ENCODE data around the gene MKNK2. TPM values are rescaled to one million over a fixed set of nuclear protein-coding genes. Genes with fewer than 3 reads are reported as not detected.
A peak's percentile ranks its signal among the peaks of the same experiment; 100 is the strongest.

The MKNK2 gene
- total RNA-seq, 1 donor from 2014 or later, result 97.1 TPM

- no peak for TF ChIP-seq CTCF (IDR thresholded peaks at IDR 0.05; ENCODE audit: unreplicated experiment)
- Mint-ChIP-seq H3K27ac (peak overlapping the region; percentile 66), H3K4me1 (peaks cover 23% of the 10 kb centered on the region), H3K27me3 (ENCODE audit: low read depth) (no peaks in the 10 kb centered on the region), H3K36me3 (no peaks in the 10 kb centered on the region), H3K4me3 (peak overlapping the region; percentile 71), H3K9me3 (no peaks in the 10 kb centered on the region)
- DNase-seq (ENCODE audit: low spot score in 2 of 2, unreplicated experiment in 2 of 2), result no peak
Observed at GRCh38 chr19:2051773-2052704, 995 bp upstream of the MKNK2 start.

GRCh38 chr19:2050349-2050990 lies 574 bp downstream of the MKNK2 start:
- no peaks in the 10 kb centered on the region for H3K36me3 Mint-ChIP-seq
- DNase-seq (ENCODE audit: low spot score in 2 of 2, unreplicated experiment in 2 of 2), result no peak
- H3K27ac Mint-ChIP-seq, result no peak overlapping the region
- H3K4me1 Mint-ChIP-seq, result peaks cover 14% of the 10 kb centered on the region
- no peak for TF ChIP-seq CTCF (IDR thresholded peaks at IDR 0.05; ENCODE audit: unreplicated experiment)
- peak overlapping the region; percentile 80 for H3K4me3 Mint-ChIP-seq
- no peaks in the 10 kb centered on the region for H3K27me3 Mint-ChIP-seq (ENCODE audit: low read depth)
- no peaks in the 10 kb centered on the region for H3K9me3 Mint-ChIP-seq

- Mint-ChIP-seq H3K4me1 (peaks cover 12% of the 10 kb centered on the region), H3K27ac (peak overlapping the region; percentile 82)
Observed at GRCh38 chr19:2049741-2050348, 1.2 kb downstream of the MKNK2 start.

GRCh38 chr19:2048959-2049740 lies 1.9 kb downstream of the MKNK2 start:
- TF ChIP-seq CTCF (IDR thresholded peaks at IDR 0.05; ENCODE audit: unreplicated experiment), result no peak
- H3K4me1 Mint-ChIP-seq, result peaks cover 12% of the 10 kb centered on the region
- H3K27ac Mint-ChIP-seq, result peak overlapping the region; percentile 82
- H3K9me3 Mint-ChIP-seq, result no peaks in the 10 kb centered on the region
- no peaks in the 10 kb centered on the region for H3K36me3 Mint-ChIP-seq
- peak overlapping the region; percentile 80 for H3K4me3 Mint-ChIP-seq
- H3K27me3 Mint-ChIP-seq (ENCODE audit: low read depth), result no peaks in the 10 kb centered on the region
- DNase-seq (ENCODE audit: low spot score in 2 of 2, unreplicated experiment in 2 of 2), result no peak

More at GRCh38 chr19:2049741-2050348, 1.2 kb downstream of the MKNK2 start:
- TF ChIP-seq CTCF (IDR thresholded peaks at IDR 0.05; ENCODE audit: unreplicated experiment), result no peak
- peak overlapping the region; percentile 80 for H3K4me3 Mint-ChIP-seq
- H3K9me3 Mint-ChIP-seq, result no peaks in the 10 kb centered on the region
- H3K36me3 Mint-ChIP-seq, result no peaks in the 10 kb centered on the region
- no peaks in the 10 kb centered on the region for H3K27me3 Mint-ChIP-seq (ENCODE audit: low read depth)
- no peak for DNase-seq (ENCODE audit: low spot score in 2 of 2, unreplicated experiment in 2 of 2)

Data from mesothelial cell of epicardium (in vitro differentiated cells).